ENCODE results near the gene VWA8. TPM values are rescaled to one million over a fixed set of nuclear protein-coding genes. Genes with fewer than 3 reads are reported as not detected.

The VWA8 gene
- total RNA-seq, 1 experiment from 2014 or later, result 21.4 TPM

GRCh38 chr13:41528021-41528420, 432.9 kb downstream of the VWA8 start:
- BruUV-seq (replicated peaks), result no TSS peak
- H3K9me3 Mint-ChIP-seq (ENCODE audit: unreplicated experiment), result no peaks in the 10 kb centered on the region

GRCh38 chr13:41520660-41521630, 440.0 kb downstream of the VWA8 start:
- DNase-seq (ENCODE audit: unreplicated experiment), result no peak

More at GRCh38 chr13:41528021-41528420, 432.9 kb downstream of the VWA8 start:
- ChIA-PET CTCF (no interaction called here), POLR2A (no interaction called here)
- H3K4me3 Mint-ChIP-seq (ENCODE audit: unreplicated experiment), result no peak overlapping the region
- H3K27ac Mint-ChIP-seq (ENCODE audit: low read depth, unreplicated experiment), result no peak overlapping the region
- no peak for TF ChIP-seq CTCF (IDR thresholded peaks at IDR 0.05; ENCODE audit: unreplicated experiment)
- H3K27me3 Mint-ChIP-seq (ENCODE audit: insufficient read depth, unreplicated experiment), result no peaks in the 10 kb centered on the region
- H3K36me3 Mint-ChIP-seq (ENCODE audit: insufficient read depth, unreplicated experiment), result no peaks in the 10 kb centered on the region
- H3K4me1 Mint-ChIP-seq (ENCODE audit: insufficient read depth, unreplicated experiment), result no peaks in the 10 kb centered on the region
- DNase-seq (ENCODE audit: unreplicated experiment), result no peak
- intact Hi-C loops (cut with micrococcal nuclease), result no loop called here

DNA sequence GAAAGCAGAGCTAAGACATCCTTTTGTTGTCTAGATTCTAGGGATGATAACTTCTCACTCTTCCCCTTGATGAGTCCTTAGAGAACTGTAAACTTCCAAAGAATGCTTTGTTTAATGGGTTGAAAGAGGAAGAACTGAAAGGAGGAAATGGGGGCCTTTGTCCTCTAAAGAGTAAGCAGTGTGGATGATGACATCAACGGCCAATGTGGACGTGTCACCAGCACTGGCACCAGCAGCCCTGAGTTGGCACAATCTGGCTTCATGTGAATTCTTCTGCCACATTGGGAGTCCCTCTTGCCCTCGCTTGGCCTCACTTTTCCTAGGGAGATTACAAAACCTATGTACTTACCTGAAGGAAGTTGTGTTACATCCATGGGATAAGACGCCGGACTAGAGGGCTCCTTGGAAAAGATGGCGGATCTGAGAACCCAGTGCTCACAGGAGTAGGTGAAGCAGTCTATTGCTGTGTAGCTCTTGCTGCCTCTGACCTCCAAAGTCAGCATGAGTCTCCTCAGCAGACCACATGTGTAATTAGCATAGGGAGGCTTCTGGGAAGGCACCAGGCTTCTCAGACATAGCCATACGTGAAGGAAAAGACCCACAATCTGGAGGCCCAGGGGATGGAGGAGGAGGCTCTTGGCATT, 440.8 kb downstream of the VWA8 start:
- no TSS peak for BruUV-seq (replicated peaks)
- H3K27ac Mint-ChIP-seq (ENCODE audit: low read depth, unreplicated experiment), result no peak overlapping the region
- no peak overlapping the region for H3K4me3 Mint-ChIP-seq (ENCODE audit: unreplicated experiment)
- H3K36me3 Mint-ChIP-seq (ENCODE audit: insufficient read depth, unreplicated experiment), result no peaks in the 10 kb centered on the region
- H3K9me3 Mint-ChIP-seq (ENCODE audit: unreplicated experiment), result no peaks in the 10 kb centered on the region
- intact Hi-C loops (cut with micrococcal nuclease), result no loop called here
- ChIA-PET POLR2A (no interaction called here), CTCF (no interaction called here)
- no peaks in the 10 kb centered on the region for H3K27me3 Mint-ChIP-seq (ENCODE audit: insufficient read depth, unreplicated experiment)
- no peaks in the 10 kb centered on the region for H3K4me1 Mint-ChIP-seq (ENCODE audit: insufficient read depth, unreplicated experiment)
- DNase-seq (ENCODE audit: unreplicated experiment), result no peak
- no peak for TF ChIP-seq CTCF (IDR thresholded peaks at IDR 0.05; ENCODE audit: unreplicated experiment)

More at GRCh38 chr13:41520660-41521630, 440.0 kb downstream of the VWA8 start:
- no peaks in the 10 kb centered on the region for H3K9me3 Mint-ChIP-seq (ENCODE audit: unreplicated experiment)
- CTCF ChIA-PET, result no interaction called here
- no peaks in the 10 kb centered on the region for H3K36me3 Mint-ChIP-seq (ENCODE audit: insufficient read depth, unreplicated experiment)
- no TSS peak for BruUV-seq (replicated peaks)
- TF ChIP-seq CTCF (IDR thresholded peaks at IDR 0.05; ENCODE audit: unreplicated experiment), result no peak
- no peak overlapping the region for H3K27ac Mint-ChIP-seq (ENCODE audit: low read depth, unreplicated experiment)
- H3K4me3 Mint-ChIP-seq (ENCODE audit: unreplicated experiment), result no peak overlapping the region
- intact Hi-C loops (cut with micrococcal nuclease), result no loop called here
- H3K4me1 Mint-ChIP-seq (ENCODE audit: insufficient read depth, unreplicated experiment), result no peaks in the 10 kb centered on the region
- POLR2A ChIA-PET, result no interaction called here
- no peaks in the 10 kb centered on the region for H3K27me3 Mint-ChIP-seq (ENCODE audit: insufficient read depth, unreplicated experiment)

Small RNA genes lying within 50 kb of the gene (microRNA-seq; reads per million reads assigned to microRNA genes)
- 0.53 reads per million for gene MIR5006

Other genes starting within 250 kb of the VWA8 start
- 18.4 and 22.3 TPM in 2 replicates for gene DGKH, start 87.5 kb upstream of the VWA8 start, total RNA-seq (2022)

Measured in MCF 10A (cell line).